NOMO-1 (cell line): ENCODE results near the gene LHFPL6.

ENCODE experiments used
- DNase-seq, 2 experiments: peaks; one replicate each; lab custom pipeline; 2025; ENCODE audit not compliant: unreplicated experiment in 2 of 2; lab: John Stamatoyannopoulos, UW

Gene LHFPL6

DNA sequence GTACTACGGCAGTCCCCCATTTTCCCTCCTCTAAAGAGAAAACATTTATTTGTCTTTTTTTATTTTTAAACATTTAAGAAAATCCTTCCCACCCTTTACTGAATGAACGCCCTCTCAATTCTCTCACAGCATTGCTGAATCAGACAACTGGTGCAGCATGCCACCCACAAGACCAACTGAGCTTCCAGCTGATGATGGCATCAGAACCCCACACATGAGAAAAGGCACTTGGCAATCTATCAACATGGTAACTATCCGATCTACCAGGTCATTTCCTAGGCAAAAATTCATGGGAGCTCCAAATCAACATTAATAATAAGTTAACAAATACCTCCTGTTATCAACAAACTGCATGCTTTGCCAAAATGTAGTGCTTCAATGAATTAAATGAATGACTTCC, 43.1 kb downstream of the LHFPL6 start:
- no peak for DNase-seq

GRCh38 chr13:39557285-39557955, 45.6 kb downstream of the LHFPL6 start:
- DNase-seq = no peak

GRCh38 chr13:39556866-39557265, 46.1 kb downstream of the LHFPL6 start:
- no peak for DNase-seq

DNA sequence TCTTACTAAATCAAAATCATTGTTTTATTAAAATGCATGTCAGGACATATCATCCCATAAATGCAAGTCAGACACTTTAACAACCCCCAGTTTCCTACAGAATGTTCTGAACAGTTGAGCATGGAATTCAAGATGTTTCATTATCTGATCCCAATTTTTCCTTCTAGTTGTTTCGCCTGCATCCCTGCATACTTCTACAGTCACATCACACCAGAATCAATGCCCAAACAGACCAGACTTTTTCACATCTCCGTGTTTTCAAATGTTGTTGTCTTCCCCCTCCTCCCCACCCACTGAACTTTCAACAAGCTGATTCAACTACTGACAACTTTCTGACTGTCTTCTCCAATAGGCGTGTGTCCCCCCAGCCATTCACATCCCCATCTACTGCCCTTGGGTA, 48.6 kb downstream of the LHFPL6 start:
- no peak for DNase-seq

DNA sequence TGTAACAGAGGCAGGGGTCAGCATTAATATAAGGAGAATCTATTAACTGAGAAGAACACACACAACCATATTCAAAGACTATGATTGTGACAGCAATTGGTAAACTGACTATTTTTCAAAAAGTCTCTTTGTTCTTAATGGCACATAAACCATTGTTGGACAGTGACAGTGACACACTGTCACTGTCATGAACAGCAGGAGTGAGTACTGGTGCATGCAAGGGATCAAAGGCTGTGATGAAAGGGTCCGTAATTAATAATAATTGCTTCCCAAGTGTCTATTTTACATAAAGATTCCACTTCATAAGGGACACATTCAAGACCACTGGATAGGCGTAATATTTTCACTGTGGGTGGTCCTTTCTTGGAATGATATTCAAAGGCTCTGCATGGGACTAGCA, 50.7 kb downstream of the LHFPL6 start:
- no peak for DNase-seq

- DNase-seq = no peak
Observed at GRCh38 chr13:39550931-39551330, 52.1 kb downstream of the LHFPL6 start.

- DNase-seq = no peak
Observed at GRCh38 chr13:39547108-39547507, 55.9 kb downstream of the LHFPL6 start.

- no peak for DNase-seq
Observed at GRCh38 chr13:39542361-39542760, 60.6 kb downstream of the LHFPL6 start.

GRCh38 chr13:39540929-39541605, 61.9 kb downstream of the LHFPL6 start:
- no peak for DNase-seq

GRCh38 chr13:39538816-39539790, 63.9 kb downstream of the LHFPL6 start:
- no peak for DNase-seq

DNA sequence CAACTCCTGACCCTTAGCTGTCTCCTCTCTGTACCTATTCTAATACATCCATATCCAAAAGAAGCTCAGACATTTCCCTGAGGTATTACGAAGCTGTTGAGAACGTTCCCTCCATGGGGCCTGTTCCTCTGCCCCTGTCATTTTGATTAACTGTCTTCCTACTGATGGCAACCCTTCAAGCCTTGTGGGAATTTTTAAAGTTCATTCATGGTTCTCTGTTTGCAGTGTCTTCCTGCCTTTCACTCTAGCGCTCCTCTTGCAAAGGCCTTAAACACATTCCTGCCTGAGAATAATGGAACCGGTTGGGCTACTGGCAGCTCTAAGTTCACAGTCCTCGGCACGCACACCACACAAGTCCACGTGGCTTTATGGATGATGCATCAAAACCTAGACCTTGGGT, 66.1 kb downstream of the LHFPL6 start:
- no peak for DNase-seq

DNA sequence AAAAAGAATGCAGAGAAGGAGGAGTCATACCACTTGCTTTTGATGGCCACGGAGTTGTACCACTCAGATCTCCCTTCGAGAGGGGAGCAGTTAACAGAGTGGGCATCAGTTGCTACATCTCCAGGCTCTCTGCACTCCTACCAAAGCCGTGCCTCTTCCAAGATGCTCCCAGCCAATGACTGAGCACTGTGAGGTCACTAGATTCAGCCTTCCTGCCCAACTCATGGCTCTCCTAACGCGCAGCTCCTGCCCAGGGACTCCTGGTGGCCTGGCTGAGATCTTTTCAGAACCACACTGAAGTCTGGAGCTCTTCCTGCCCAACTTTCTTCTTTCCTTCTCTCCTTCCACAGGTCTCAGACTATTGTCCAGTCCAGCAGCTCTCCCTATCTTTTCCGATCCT, 66.7 kb downstream of the LHFPL6 start:
- no peak for DNase-seq

GRCh38 chr13:39533651-39534150, 69.3 kb downstream of the LHFPL6 start:
- DNase-seq = no peak

DNA sequence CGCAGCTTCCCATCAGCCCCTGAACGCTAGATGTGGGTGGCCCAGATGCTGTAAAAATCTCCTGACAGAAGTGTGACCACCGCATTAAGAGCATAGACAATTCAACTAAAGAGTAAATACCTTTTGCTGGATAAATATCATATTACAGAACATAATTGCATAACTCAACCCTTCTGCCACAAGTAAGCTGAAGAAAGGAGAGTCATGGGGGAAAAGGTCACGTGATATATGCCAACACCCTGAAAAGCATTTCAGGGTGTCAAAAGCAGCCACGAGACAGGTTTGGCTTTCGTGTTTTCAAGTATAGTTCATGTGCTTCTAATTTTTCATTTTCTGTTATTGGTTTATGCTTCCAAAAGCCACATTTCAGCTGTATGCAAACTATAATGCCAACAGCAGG, 71.3 kb downstream of the LHFPL6 start:
- DNase-seq = no peak

GRCh38 chr13:39530916-39531315, 72.1 kb downstream of the LHFPL6 start:
- no peak for DNase-seq

- no peak for DNase-seq
Observed at GRCh38 chr13:39528661-39528980, 74.4 kb downstream of the LHFPL6 start.

GRCh38 chr13:39527961-39528660, 74.9 kb downstream of the LHFPL6 start:
- no peak for DNase-seq

DNA sequence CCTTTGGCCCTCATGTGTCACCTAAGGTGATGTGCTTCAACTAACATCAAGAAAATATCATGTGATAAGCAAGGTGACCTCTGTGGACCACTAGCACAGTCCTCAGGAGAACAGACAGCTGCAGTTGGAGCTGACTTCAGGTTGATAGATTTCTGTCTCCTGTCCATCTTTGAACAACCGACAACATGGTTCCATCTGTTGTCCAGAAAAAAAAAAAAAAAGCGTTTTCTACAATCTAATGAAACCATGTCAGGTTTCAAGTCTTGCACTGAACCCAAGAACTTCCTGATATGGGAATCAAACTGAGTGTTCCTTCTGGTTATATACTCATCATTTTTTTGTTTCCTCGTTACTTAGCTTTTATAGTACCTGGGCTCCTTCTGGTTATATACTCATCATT, 75.7 kb downstream of the LHFPL6 start:
- no peak for DNase-seq

GRCh38 chr13:39526499-39526898, 76.5 kb downstream of the LHFPL6 start:
- DNase-seq = no peak

GRCh38 chr13:39525506-39525905, 77.5 kb downstream of the LHFPL6 start:
- no peak for DNase-seq

GRCh38 chr13:39524795-39525194, 78.2 kb downstream of the LHFPL6 start:
- no peak for DNase-seq
